OCI-LY7 (cell line): ENCODE results near the gene CRTAC1.

ENCODE experiments used
- CTCF ChIP-seq: fragments of 200-600 bp; sonication (generic); conservative IDR thresholded peaks from 2 replicates; pipeline ENCODE4 v1.5.1; 2014; ENCODE audit warnings: mild to moderate bottlenecking, antibody characterized with exemption, low read length, moderate library complexity, mixed read lengths
- EZH2phosphoT487 ChIP-seq: fragments of 200-600 bp; sonication (generic); IDR thresholded peaks from 2 replicates; pipeline ENCODE4 v1.6.1; 2018; ENCODE audit warnings: low read depth, borderline replicate concordance, mild to moderate bottlenecking, mixed run types, antibody characterized with exemption, low read length, moderate library complexity, mixed read lengths

- no peak for TF ChIP-seq CTCF
- TF ChIP-seq EZH2phosphoT487: no peak
Observed at GRCh38 chr10:97828721-97829120, 201.7 kb downstream of the CRTAC1 start.
